B cell (primary cell): ENCODE results near the gene RBM20. TPM values are rescaled to one million over a fixed set of nuclear protein-coding genes. Genes with fewer than 3 reads are reported as not detected.

Experiments
- ATAC-seq: fragments of 200-7000 bp; cut with Tn5 transposase; one replicate; pipeline ENCODE4 v1.10.0; 2021; ENCODE audit warnings: low read depth, mild to moderate bottlenecking, moderate number of reproducible peaks, moderate library complexity
- CTCF ChIA-PET: fragments of 350-600 bp; sonication (Branson Sonifier 250); formaldehyde crosslinking; loops from one replicate; lab custom pipeline; 2021; ENCODE audit warnings: antibody characterized with exemption, inconsistent platforms; lab: Charles Lee
- POLR2A ChIA-PET: fragments of 350-600 bp; sonication (Branson Sonifier 250); formaldehyde crosslinking; loops from one replicate; lab custom pipeline; 2021; ENCODE audit warnings: antibody characterized with exemption; lab: Charles Lee
- DNase-seq: peaks from one replicate; pipeline ENCODE4 v3.0.0; 2013
- H2AFZ ChIP-seq: 2 replicates; pipeline ENCODE4 v1.6.1; 2012; ENCODE audit warnings: mild to moderate bottlenecking, low read depth, low read length; ENCODE audit not compliant: insufficient read depth, poor library complexity, severe bottlenecking
- H3K27ac ChIP-seq, 2 donors: 1 replicate in 1 of 2; 2 replicates in 1 of 2; pipeline ENCODE4 v1.5.1; 2012 to 2013; ENCODE audit warnings: low read length in 2 of 2, mild to moderate bottlenecking in 2 of 2, moderate library complexity in 1 of 2
- H3K27me3 ChIP-seq, 4 experiments: fragments of 200-600 bp in 1 of 4; sonication (generic) in 1 of 4; replicated peaks in 1 of 4; 1 replicate in 2 of 4; 2 replicates in 2 of 4; pipeline versions ENCODE4 v1.6.1 to v1.7.0; 2013 to 2016; ENCODE audit warnings: low read length in 3 of 4, mild to moderate bottlenecking in 2 of 4, mixed read lengths in 1 of 4, moderate library complexity in 1 of 4; ENCODE audit not compliant: insufficient read depth in 4 of 4, control insufficient read depth in 3 of 4; ENCODE audit errors: control extremely low read depth in 1 of 4
- H3K36me3 ChIP-seq, 2 experiments: replicated peaks in 1 of 2; 1 replicate in 1 of 2; 2 replicates in 1 of 2; pipeline versions ENCODE4 v1.6.1 to v1.7.1; 2013; ENCODE audit warnings: low read length in 1 of 2; ENCODE audit not compliant: insufficient read depth in 2 of 2, control insufficient read depth in 1 of 2; ENCODE audit errors: control extremely low read depth in 1 of 2, extremely low read depth in 1 of 2
- H3K4me1 ChIP-seq, 2 donors: fragments of 200-600 bp in 1 of 2; sonication (generic) in 1 of 2; 1 replicate in 1 of 2; 2 replicates in 1 of 2; pipeline versions ENCODE4 v1.5.1 to v1.6.1; 2013 to 2017; ENCODE audit warnings: low read length in 2 of 2; ENCODE audit not compliant: control insufficient read depth in 2 of 2, insufficient read depth in 2 of 2
- H3K4me2 ChIP-seq: replicated peaks from 2 replicates; pipeline ENCODE3; 2012; ENCODE audit warnings: mild to moderate bottlenecking, low read depth, low read length; ENCODE audit not compliant: poor library complexity, severe bottlenecking
- H3K4me3 ChIP-seq, 5 experiments: fragments of 200-600 bp in 1 of 5; sonication (generic) in 1 of 5; 1 replicate in 3 of 5; 2 replicates in 2 of 5; pipeline versions ENCODE4 v1.5.1 to v1.7.0; 2011 to 2016; ENCODE audit warnings: low read length in 4 of 5, mild to moderate bottlenecking in 4 of 5, low read depth in 2 of 5, control low read depth in 1 of 5, moderate library complexity in 1 of 5; ENCODE audit not compliant: insufficient read depth in 1 of 5; ENCODE audit errors: control extremely low read depth in 1 of 5, extremely low read depth in 1 of 5
- H3K79me2 ChIP-seq: fragments of 200-600 bp; sonication (generic); one replicate; pipeline ENCODE4 v1.6.0; 2016; ENCODE audit warnings: low read length; ENCODE audit not compliant: control insufficient read depth, insufficient read depth
- H3K9ac ChIP-seq: fragments of 200-600 bp; sonication (generic); 2 replicates; pipeline ENCODE4 v1.6.1; 2017; ENCODE audit warnings: mild to moderate bottlenecking, low read length, moderate library complexity
- H3K9me3 ChIP-seq, 3 donors: one replicate each; pipeline versions ENCODE4 v1.6.1 to v1.7.1; 2013; ENCODE audit warnings: low read length in 2 of 3; ENCODE audit not compliant: control insufficient read depth in 2 of 3, insufficient read depth in 1 of 3; ENCODE audit errors: control extremely low read depth in 1 of 3
- H4K20me1 ChIP-seq: 2 replicates; pipeline ENCODE4 v1.6.0; 2012; ENCODE audit warnings: mild to moderate bottlenecking, low read length; ENCODE audit not compliant: insufficient read depth, control insufficient read depth, poor library complexity, severe bottlenecking
- H3K27ac Mint-ChIP-seq: one replicate; pipeline ENCODE4 v1.8.0; 2021; ENCODE audit warnings: mixed read lengths
- H3K27me3 Mint-ChIP-seq: one replicate; pipeline ENCODE4 v1.8.0; 2021; ENCODE audit warnings: mixed read lengths
- H3K4me1 Mint-ChIP-seq: one replicate; pipeline ENCODE4 v1.8.0; 2021; ENCODE audit warnings: mixed read lengths
- H3K4me3 Mint-ChIP-seq: one replicate; pipeline ENCODE4 v1.8.0; 2021; ENCODE audit warnings: mixed read lengths
- H3K9me3 Mint-ChIP-seq: one replicate; pipeline ENCODE4 v1.8.0; 2022; ENCODE audit warnings: mixed read lengths; ENCODE audit not compliant: insufficient read depth
- EZH2 ChIP-seq: IDR thresholded peaks from 2 replicates; pipeline ENCODE4 v1.6.1; 2012; ENCODE audit warnings: borderline replicate concordance, low read depth, mild to moderate bottlenecking, moderate library complexity, low read length; ENCODE audit not compliant: insufficient read depth, poor library complexity, severe bottlenecking
- WGBS: methylation state at CpG from one replicate; pipeline ENCODE4 v1.1.5; 2013; ENCODE audit warnings: missing lambda C conversion rate; ENCODE audit not compliant: insufficient coverage; 5-methylcytosine and 5-hydroxymethylcytosine counted together
- intact Hi-C: fragments of 100-400 bp; cut with micrococcal nuclease; formaldehyde crosslinking; loops from one replicate; pipeline ENCODE4 v1.10.0; 2022
- polyA plus RNA-seq: library from polyadenylated mRNA; depleted of rRNA; stranded (reverse); fragments of >200 nt; gene quantifications from 2 replicates; pipeline ENCODE4 v1.2.3, GENCODE V29; 2012
- total RNA-seq, 2 donors: library from RNA; stranded (reverse); fragments of 120-200 nt in 1 of 2; gene quantifications; 1 replicate in 1 of 2; 2 replicates in 1 of 2; pipeline versions ENCODE4 v1.2.3 to v1.2.4, GENCODE V29; 2013 to 2022
- TF ChIP-seq, protein P1 (sequence below): fragments of 200-600 bp; IDR thresholded peaks from one replicate; pipeline ENCODE4 v1.8.0; 2022; ENCODE audit warnings: antibody characterized with exemption, mild to moderate bottlenecking

The RBM20 gene
- total and polyA plus RNA-seq, 2 donors (not counting 1 experiment from before 2014, with no cell fraction given): not detected

GRCh38 chr10:110851020-110851612 lies 207.0 kb downstream of the RBM20 start:
- Histone ChIP-seq H4K20me1 (no peaks in the 10 kb centered on the region), H3K9ac (no peak overlapping the region), H3K9me3 (no peaks in the 10 kb centered on the region), H3K27me3 (no peaks in the 10 kb centered on the region), H3K4me2 (peak overlapping the region; percentile 3), H3K36me3 (no peaks in the 10 kb centered on the region), H3K79me2 (no peaks in the 10 kb centered on the region), H3K27ac (no peak overlapping the region), H3K4me3 (no peak overlapping the region), H3K4me1 (peaks cover 27 to 39% of the 10 kb centered on the region in 2 donors), H2AFZ (peak overlapping the region; percentile 43)
- intact Hi-C loops: no loop called here
- POLR2A ChIA-PET: no interaction called here
- Mint-ChIP-seq H3K4me3 (no peak overlapping the region), H3K27ac (no peak overlapping the region), H3K9me3 (no peaks in the 10 kb centered on the region), H3K4me1 (peaks cover 59% of the 10 kb centered on the region), H3K27me3 (no peaks in the 10 kb centered on the region)
- CTCF ChIA-PET: interaction anchor here (1.2 to 1.9 kb wide), 2 partner anchors 9 to 14 kb away, joined by 3 to 7 read pairs; no protein-coding TSS in a partner anchor
- no peak for ATAC-seq
- 31% methylated on average over 6 of the region's 8 CpGs for WGBS
- DNase-seq: no peak
- TF ChIP-seq EZH2: no peak
- TF ChIP-seq, protein P1, sequence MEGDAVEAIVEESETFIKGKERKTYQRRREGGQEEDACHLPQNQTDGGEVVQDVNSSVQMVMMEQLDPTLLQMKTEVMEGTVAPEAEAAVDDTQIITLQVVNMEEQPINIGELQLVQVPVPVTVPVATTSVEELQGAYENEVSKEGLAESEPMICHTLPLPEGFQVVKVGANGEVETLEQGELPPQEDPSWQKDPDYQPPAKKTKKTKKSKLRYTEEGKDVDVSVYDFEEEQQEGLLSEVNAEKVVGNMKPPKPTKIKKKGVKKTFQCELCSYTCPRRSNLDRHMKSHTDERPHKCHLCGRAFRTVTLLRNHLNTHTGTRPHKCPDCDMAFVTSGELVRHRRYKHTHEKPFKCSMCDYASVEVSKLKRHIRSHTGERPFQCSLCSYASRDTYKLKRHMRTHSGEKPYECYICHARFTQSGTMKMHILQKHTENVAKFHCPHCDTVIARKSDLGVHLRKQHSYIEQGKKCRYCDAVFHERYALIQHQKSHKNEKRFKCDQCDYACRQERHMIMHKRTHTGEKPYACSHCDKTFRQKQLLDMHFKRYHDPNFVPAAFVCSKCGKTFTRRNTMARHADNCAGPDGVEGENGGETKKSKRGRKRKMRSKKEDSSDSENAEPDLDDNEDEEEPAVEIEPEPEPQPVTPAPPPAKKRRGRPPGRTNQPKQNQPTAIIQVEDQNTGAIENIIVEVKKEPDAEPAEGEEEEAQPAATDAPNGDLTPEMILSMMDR: no peak

GRCh38 chr10:110852255-110852896 lies 208.2 kb downstream of the RBM20 start:
- POLR2A ChIA-PET: interaction anchor here (1.0 to 1.4 kb wide), 3 partner anchors 10 to 19 kb away, joined by 3 to 4 read pairs (median 4); partner anchors contain the start of gene PDCD4
- TF ChIP-seq, protein P1: no peak
- no peak for TF ChIP-seq EZH2
- H3K4me2 ChIP-seq: no peak overlapping the region
- H3K4me3 ChIP-seq: no peak overlapping the region
- Mint-ChIP-seq H3K27ac (no peak overlapping the region), H3K4me1 (peaks cover 51% of the 10 kb centered on the region), H3K9me3 (no peaks in the 10 kb centered on the region), H3K4me3 (no peak overlapping the region), H3K27me3 (no peaks in the 10 kb centered on the region)
- no peak overlapping the region for H3K9ac ChIP-seq
- no peaks in the 10 kb centered on the region for H3K36me3 ChIP-seq
- intact Hi-C loops: no loop called here
- no peak overlapping the region for H2AFZ ChIP-seq
- WGBS: 94% methylated on average over 5 of the region's 7 CpGs
- H3K27me3 ChIP-seq: no peaks in the 10 kb centered on the region
- CTCF ChIA-PET: interaction anchor here (1.2 to 1.9 kb wide), 3 partner anchors 10 to 42 kb away, joined by 3 to 7 read pairs (median 5); partner anchors contain the start of gene PDCD4
- no peak for DNase-seq
- no peak overlapping the region for H3K27ac ChIP-seq
- H3K4me1 ChIP-seq: peaks cover 20 to 30% of the 10 kb centered on the region in 2 donors
- peaks cover under 1% of the 10 kb centered on the region for H3K79me2 ChIP-seq
- no peak for ATAC-seq
- no peaks in the 10 kb centered on the region for H4K20me1 ChIP-seq
- H3K9me3 ChIP-seq: no peaks in the 10 kb centered on the region
